Measurements from ENCODE around the gene TMEM184A. TPM values are rescaled to one million over a fixed set of nuclear protein-coding genes. Genes with fewer than 3 reads are reported as not detected.
"Not testable (repeated sequence)": the region's sequence is repeated elsewhere in the genome, so short reads cannot be mapped to it uniquely, and the experiment has no call there.

TMEM184A gene
- polyA plus RNA-seq, 2 donors: 80.2 to 187 TPM

DNA sequence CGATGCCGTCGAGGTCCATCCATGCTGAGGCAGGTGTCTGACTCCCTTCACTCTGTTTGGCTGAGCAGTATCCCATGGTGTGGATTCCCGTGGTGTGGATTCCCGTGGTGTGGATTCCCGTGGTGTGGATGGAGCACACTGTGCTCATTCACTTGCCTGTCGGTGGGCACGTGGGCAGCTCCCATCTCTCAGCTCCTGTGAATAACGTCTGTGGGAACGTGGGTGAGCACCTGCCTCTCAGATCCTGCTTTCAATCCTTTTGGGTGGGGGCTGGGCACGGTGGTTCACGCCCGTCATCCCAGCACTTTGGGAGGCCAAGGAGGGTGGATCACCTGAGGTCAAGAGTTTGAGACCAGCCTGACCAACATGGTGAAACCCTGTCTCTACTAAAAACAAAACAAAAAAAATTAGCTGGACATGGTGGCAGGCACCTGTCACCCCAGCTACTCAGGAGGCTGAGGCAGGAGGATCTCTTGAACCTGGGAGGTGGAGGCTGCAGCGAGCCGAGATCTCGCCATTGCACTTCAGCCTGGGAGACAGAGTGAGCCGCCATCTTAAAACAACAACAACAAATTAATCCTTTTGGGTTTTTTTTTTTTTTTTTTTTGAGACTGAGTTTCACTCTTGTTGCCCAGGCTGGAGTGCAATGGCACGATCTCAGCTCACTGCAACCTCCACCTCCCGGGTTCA is 27.4 kb upstream of the TMEM184A start:
- H3K4me3 ChIP-seq (ENCODE audit: low read depth in 1 of 2, low read length in 2 of 2); H3K27ac ChIP-seq (ENCODE audit: low read depth in 2 of 2, low read length in 1 of 2); H3K36me3 ChIP-seq (ENCODE audit: control insufficient read depth in 2 of 2, insufficient read depth in 2 of 2, low read length in 1 of 2); H3K9me3 ChIP-seq (ENCODE audit: control insufficient read depth in 2 of 2, insufficient read depth in 1 of 2, low read depth in 1 of 2, low read length in 1 of 2); H3K4me1 ChIP-seq (ENCODE audit: control insufficient read depth in 2 of 2, insufficient read depth in 2 of 2, low read length in 1 of 2); H3K27me3 ChIP-seq (ENCODE audit: control insufficient read depth in 1 of 2, insufficient read depth in 2 of 2, low read length in 2 of 2): not testable (repeated sequence)
- WGBS, 2 donors: 82 to 84% methylated on average over 18 to 19 of the region's 19 CpGs

DNA sequence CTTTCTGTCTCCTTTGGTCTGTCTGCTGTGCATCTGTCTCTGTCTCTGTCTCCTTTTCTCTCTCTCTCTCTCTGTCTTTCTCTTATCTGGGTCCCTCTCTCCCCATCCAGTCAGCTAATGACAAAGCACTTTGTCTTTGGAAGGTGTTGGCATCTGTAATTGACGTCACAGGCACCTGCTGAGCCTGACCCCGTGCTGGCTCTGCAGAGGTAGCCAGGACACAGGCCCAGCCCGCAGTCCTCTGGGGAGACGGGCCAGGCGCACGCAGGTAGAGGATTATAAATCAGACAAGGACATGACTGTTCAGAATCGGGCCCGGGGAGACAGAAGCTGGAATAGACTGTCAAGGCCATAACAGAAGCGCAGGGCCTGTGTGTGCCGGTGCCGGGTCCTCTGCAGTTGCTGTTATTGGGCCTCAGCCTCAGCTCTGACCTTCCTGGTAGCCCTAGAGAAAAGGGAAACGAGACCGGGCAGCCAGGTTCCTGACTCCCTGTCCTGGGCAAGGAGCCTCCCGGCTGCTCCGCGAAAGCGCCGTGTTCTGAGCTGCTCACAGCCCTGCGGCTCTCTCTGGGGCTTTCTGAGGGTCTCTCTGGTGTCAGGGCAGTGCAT is 24.5 kb upstream of the TMEM184A start:
- Histone ChIP-seq H3K9me3 (ENCODE audit: control insufficient read depth in 2 of 2, insufficient read depth in 1 of 2, low read depth in 1 of 2, low read length in 1 of 2) (no peaks in the 10 kb centered on the region), H3K27ac (ENCODE audit: low read depth in 2 of 2, low read length in 1 of 2) (no peak overlapping the region), H3K36me3 (ENCODE audit: control insufficient read depth in 2 of 2, insufficient read depth in 2 of 2, low read length in 1 of 2) (no peaks in the 10 kb centered on the region), H3K27me3 (ENCODE audit: control insufficient read depth in 1 of 2, insufficient read depth in 2 of 2, low read length in 2 of 2) (no peaks in the 10 kb centered on the region), H3K4me1 (ENCODE audit: control insufficient read depth in 2 of 2, insufficient read depth in 2 of 2, low read length in 1 of 2) (no peaks in the 10 kb centered on the region), H3K4me3 (ENCODE audit: low read depth in 1 of 2, low read length in 2 of 2) (no peak overlapping the region)
- WGBS, 2 donors: 84 to 87% methylated on average over 19 of the region's 19 CpGs

DNA sequence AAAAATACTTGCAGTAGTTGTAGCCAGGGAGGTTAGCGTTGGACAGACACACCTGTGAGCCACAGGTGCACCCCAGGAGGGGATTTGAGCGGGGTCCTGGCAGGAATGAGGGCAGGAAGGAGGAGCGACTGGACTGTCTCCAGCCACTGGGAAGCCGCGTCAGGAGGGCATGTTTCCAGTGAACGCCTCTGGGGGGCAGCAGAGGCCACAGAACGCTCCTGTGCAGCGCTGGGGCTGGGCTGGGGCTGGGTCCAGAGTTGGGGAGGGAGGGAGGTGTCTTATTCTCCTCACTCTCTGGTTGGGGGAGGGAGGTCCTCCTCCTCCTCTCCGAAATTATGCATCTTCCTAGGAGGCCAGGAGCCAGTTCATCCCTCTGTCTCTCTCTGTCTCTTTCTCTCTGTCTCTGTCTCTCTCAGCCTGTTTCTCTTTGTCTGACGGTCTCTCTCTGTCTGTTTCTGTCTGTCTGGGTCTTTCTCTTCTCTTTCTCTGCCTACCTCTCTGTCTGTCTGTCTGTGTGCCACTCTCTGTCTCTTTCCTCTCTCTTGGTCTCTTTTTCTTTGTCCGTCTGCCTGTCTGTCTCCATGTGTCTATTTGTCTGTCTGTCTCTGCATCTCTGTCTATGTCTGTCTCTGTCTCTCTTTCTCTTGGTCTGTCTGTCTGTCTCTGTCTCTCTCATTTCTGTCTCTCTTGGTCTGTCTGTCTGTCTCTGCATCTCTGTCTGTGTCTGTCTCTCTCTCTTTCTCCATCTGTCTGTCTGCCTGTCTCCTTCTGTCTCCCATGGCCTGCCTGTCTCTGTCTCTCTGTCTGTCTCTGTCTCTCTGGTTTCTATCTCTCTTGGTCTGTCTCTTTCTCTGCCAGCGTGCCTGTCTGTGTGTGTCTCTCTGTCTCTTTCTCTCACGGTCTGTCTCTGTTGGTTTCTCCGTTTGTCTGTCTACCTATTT is 23.7 kb upstream of the TMEM184A start:
- Histone ChIP-seq H3K27ac (ENCODE audit: low read depth in 2 of 2, low read length in 1 of 2) (no peak overlapping the region), H3K9me3 (ENCODE audit: control insufficient read depth in 2 of 2, insufficient read depth in 1 of 2, low read depth in 1 of 2, low read length in 1 of 2) (no peaks in the 10 kb centered on the region), H3K27me3 (ENCODE audit: control insufficient read depth in 1 of 2, insufficient read depth in 2 of 2, low read length in 2 of 2) (no peaks in the 10 kb centered on the region), H3K4me3 (ENCODE audit: low read depth in 1 of 2, low read length in 2 of 2) (no peak overlapping the region), H3K36me3 (ENCODE audit: control insufficient read depth in 2 of 2, insufficient read depth in 2 of 2, low read length in 1 of 2) (no peaks in the 10 kb centered on the region), H3K4me1 (ENCODE audit: control insufficient read depth in 2 of 2, insufficient read depth in 2 of 2, low read length in 1 of 2) (no peaks in the 10 kb centered on the region)
- 26 to 29% methylated on average over 13 to 14 of the region's 14 CpGs for WGBS, 2 donors

DNA sequence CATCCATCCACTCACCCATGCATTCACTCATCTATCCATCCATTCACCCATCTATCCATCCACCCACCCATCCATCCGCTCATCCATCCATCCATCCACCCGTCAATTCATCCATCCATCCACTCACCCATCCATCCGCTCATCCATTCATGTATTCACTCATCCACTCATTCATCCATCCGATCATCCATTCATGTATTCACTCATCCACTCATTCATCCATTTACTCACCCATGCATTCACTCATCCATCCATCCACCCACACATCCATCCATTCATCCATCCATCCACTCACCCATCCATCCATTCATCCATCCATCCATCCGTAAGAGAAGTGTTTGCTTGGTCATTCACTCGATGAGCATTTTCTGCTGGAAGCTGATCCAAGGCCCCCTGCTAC is 22.5 kb upstream of the TMEM184A start:
- Histone ChIP-seq H3K36me3 (ENCODE audit: control insufficient read depth in 2 of 2, insufficient read depth in 2 of 2, low read length in 1 of 2) (no peaks in the 10 kb centered on the region), H3K9me3 (ENCODE audit: control insufficient read depth in 2 of 2, insufficient read depth in 1 of 2, low read depth in 1 of 2, low read length in 1 of 2) (no peaks in the 10 kb centered on the region), H3K4me1 (ENCODE audit: control insufficient read depth in 2 of 2, insufficient read depth in 2 of 2, low read length in 1 of 2) (no peaks in the 10 kb centered on the region), H3K27ac (ENCODE audit: low read depth in 2 of 2, low read length in 1 of 2) (no peak overlapping the region), H3K4me3 (ENCODE audit: low read depth in 1 of 2, low read length in 2 of 2) (no peak overlapping the region), H3K27me3 (ENCODE audit: control insufficient read depth in 1 of 2, insufficient read depth in 2 of 2, low read length in 2 of 2) (no peaks in the 10 kb centered on the region)
- 92 to 94% methylated on average over 6 of the region's 6 CpGs for WGBS, 2 donors

DNA sequence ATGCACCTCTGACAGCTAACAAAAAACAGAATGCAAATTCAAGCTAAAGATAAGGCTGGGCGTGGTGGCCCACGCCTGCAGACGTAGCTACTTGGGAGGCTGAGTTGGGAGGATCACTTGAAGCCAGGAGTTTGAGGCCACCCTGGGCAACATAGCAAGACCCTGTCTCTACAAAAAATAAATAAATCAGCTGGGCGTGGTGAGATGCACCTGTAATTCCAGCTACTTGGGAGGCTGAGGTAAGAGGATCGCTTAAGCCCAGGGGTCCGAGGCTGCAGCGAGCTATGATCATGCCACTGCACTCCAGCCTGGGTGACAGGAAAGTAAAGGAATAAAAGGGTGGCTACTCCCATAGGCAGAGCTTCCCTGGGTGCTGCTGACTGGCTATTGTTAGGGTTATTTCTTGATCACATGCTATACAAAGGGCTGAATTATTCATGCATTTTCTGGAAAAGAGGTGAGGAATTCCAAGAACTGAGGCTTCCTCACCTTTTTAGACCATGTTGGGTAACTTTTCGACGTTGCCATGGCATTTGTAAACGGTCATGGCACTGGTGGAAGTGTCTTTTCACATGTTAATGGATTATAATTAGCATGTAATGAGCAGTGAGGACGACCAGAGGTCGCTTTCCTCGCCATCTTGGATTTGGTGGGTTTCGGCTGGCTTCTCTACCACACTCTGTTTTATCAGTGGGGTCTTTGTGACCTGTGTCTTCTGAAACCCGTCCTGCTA is 20.7 kb upstream of the TMEM184A start:
- no peaks in the 10 kb centered on the region for H3K36me3 ChIP-seq (ENCODE audit: control insufficient read depth in 2 of 2, insufficient read depth in 2 of 2, low read length in 1 of 2)
- H3K4me3 ChIP-seq (ENCODE audit: low read depth in 1 of 2, low read length in 2 of 2): no peak overlapping the region
- 78% methylated on average over 15 of the region's 15 CpGs for WGBS, 2 donors
- H3K27me3 ChIP-seq (ENCODE audit: control insufficient read depth in 1 of 2, insufficient read depth in 2 of 2, low read length in 2 of 2): no peaks in the 10 kb centered on the region
- no peak overlapping the region for H3K27ac ChIP-seq (ENCODE audit: low read depth in 2 of 2, low read length in 1 of 2)
- no peaks in the 10 kb centered on the region for H3K9me3 ChIP-seq (ENCODE audit: control insufficient read depth in 2 of 2, insufficient read depth in 1 of 2, low read depth in 1 of 2, low read length in 1 of 2)
- no peaks in the 10 kb centered on the region for H3K4me1 ChIP-seq (ENCODE audit: control insufficient read depth in 2 of 2, insufficient read depth in 2 of 2, low read length in 1 of 2)

DNA sequence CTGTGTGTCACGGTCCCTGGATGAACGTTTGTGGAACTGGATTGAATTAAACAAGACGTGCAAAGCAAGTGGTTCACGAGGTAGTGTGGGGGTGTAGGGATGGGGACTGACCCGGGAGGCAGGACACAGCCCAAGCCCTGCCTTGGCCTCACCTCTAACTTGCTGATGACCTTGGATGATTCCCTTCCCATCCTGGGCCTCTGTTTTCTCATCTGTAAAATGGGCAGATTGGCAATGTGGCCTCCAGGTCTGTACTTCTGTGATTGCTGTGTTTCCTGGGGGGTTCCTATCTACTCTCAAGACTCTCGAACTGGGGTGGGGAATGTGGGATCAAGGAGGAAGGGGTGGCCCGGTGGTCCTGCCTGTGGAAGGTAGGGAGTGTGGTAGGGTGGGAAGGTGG is 19.8 kb upstream of the TMEM184A start:
- H3K9me3 ChIP-seq (ENCODE audit: control insufficient read depth in 2 of 2, insufficient read depth in 1 of 2, low read depth in 1 of 2, low read length in 1 of 2): no peaks in the 10 kb centered on the region
- no peak overlapping the region for H3K4me3 ChIP-seq (ENCODE audit: low read depth in 1 of 2, low read length in 2 of 2)
- no peak overlapping the region for H3K27ac ChIP-seq (ENCODE audit: low read depth in 2 of 2, low read length in 1 of 2)
- no peaks in the 10 kb centered on the region for H3K4me1 ChIP-seq (ENCODE audit: control insufficient read depth in 2 of 2, insufficient read depth in 2 of 2, low read length in 1 of 2)
- H3K27me3 ChIP-seq (ENCODE audit: control insufficient read depth in 1 of 2, insufficient read depth in 2 of 2, low read length in 2 of 2): no peaks in the 10 kb centered on the region
- H3K36me3 ChIP-seq (ENCODE audit: control insufficient read depth in 2 of 2, insufficient read depth in 2 of 2, low read length in 1 of 2): no peaks in the 10 kb centered on the region
- 59 to 85% methylated on average over 7 of the region's 7 CpGs for WGBS, 2 donors

DNA sequence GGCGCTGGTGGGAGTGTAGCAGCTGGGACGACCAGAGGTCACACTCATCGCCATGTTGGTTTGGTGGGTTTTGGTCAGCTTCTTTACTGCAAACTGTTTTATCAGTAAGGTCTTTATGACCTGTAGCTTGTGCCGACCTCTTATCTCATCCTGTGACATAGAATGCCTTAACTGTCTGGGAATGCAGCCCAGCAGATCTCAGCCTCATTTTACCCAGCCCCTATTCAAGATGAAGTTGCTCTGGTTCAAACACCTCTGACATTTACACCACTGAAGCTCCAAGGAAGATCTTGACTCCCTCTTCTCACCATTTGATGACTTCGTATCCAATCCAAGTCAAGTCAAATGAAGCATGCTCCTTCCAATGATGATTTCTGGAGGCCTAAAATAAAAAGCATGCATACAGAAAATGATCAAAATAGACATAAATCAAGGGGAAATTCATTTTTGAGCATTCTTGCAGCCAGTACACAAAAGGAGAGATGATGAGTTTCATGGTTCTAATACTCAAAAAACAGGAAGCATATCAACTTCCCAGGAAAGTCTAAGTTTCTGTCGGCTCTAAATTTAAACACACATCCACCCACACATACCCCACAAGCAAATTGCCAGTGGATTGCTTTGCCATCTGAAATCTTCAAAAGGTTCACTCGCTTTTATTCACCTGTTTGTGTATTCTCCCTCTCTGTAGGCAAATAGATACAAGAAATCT is 16.3 kb upstream of the TMEM184A start:
- H3K27ac ChIP-seq (ENCODE audit: low read depth in 2 of 2, low read length in 1 of 2): no peak overlapping the region
- no peaks in the 10 kb centered on the region for H3K36me3 ChIP-seq (ENCODE audit: control insufficient read depth in 2 of 2, insufficient read depth in 2 of 2, low read length in 1 of 2)
- H3K4me1 ChIP-seq (ENCODE audit: control insufficient read depth in 2 of 2, insufficient read depth in 2 of 2, low read length in 1 of 2): peaks cover 0 to 6% of the 10 kb centered on the region in 2 donors
- H3K9me3 ChIP-seq (ENCODE audit: control insufficient read depth in 2 of 2, insufficient read depth in 1 of 2, low read depth in 1 of 2, low read length in 1 of 2): no peaks in the 10 kb centered on the region
- no peak overlapping the region for H3K4me3 ChIP-seq (ENCODE audit: low read depth in 1 of 2, low read length in 2 of 2)
- no peaks in the 10 kb centered on the region for H3K27me3 ChIP-seq (ENCODE audit: control insufficient read depth in 1 of 2, insufficient read depth in 2 of 2, low read length in 2 of 2)
- WGBS, 2 donors: 76 to 87% methylated on average over 7 of the region's 7 CpGs

DNA sequence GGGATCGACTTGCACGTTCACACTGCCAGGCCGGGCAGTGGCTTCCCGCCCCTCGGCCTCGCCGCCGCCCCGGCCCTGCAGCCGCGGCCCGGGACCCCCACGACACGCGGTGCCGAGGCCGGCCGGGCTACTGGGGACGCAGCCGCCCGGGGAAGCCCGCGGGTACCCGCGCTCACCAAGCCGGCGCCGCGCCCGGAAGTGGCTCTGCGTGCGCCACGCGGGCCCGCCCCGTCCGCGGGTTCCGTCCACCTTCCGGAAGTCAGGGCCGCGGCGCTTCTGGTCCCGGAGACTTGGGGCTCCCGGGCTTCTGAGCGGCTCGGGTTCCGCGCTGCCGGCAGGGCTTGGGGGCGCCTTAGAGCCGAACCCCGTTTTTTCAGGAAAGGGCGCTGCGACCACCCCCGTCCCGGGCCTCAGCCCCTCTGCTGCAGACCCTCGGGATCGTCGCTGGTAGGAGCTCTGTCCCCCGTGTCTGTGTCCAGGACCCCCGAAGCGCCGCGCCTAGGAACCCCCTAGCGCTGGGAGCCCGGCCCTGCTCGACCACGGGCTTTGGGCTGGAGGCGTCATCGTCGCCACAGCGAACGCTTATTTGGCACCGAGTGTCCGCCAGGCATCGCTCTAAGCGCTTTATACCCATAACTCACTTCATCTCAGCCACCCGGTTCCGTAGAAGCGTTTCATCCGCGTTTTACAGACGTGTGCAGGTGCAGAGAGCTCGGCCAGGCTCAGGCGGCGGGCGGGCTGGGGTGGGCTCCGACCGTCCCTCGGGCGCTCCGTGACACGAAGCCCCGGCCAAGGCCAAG is 14.0 kb upstream of the TMEM184A start, which contains the start of gene PSMG3:
PSMG3 (minus strand) TSS at position 200 of the 800 bp plus-strand sequence. CDS start 693 bp downstream, outside the sequence.
- Histone ChIP-seq H3K4me1 (ENCODE audit: control insufficient read depth in 2 of 2, insufficient read depth in 2 of 2, low read length in 1 of 2) (peaks cover 0 to 18% of the 10 kb centered on the region in 2 donors), H3K4me3 (ENCODE audit: low read depth in 1 of 2, low read length in 2 of 2) (peak within 1 kb of the TSS; percentile 60 to 89), H3K27ac (ENCODE audit: low read depth in 2 of 2, low read length in 1 of 2) (peak within 1 kb of the TSS; percentile 95 to 98), H3K27me3 (ENCODE audit: control insufficient read depth in 1 of 2, insufficient read depth in 2 of 2, low read length in 2 of 2) (no peaks in the 10 kb centered on the region), H3K9me3 (ENCODE audit: control insufficient read depth in 2 of 2, insufficient read depth in 1 of 2, low read depth in 1 of 2, low read length in 1 of 2) (no peaks in the 10 kb centered on the region), H3K36me3 (ENCODE audit: control insufficient read depth in 2 of 2, insufficient read depth in 2 of 2, low read length in 1 of 2) (peaks cover 0 to 4% of the 10 kb centered on the region in 2 donors)
- WGBS, 2 donors: 1% methylated on average over 92 to 95 of the region's 95 CpGs

All from esophagus (tissue), 2 donors.